ENCODE measurements around the gene MCUB.

The MCUB gene

GRCh38 chr4:109683621-109684253, 123.7 kb downstream of the MCUB start:
- DNase-seq, result no peak

DNA sequence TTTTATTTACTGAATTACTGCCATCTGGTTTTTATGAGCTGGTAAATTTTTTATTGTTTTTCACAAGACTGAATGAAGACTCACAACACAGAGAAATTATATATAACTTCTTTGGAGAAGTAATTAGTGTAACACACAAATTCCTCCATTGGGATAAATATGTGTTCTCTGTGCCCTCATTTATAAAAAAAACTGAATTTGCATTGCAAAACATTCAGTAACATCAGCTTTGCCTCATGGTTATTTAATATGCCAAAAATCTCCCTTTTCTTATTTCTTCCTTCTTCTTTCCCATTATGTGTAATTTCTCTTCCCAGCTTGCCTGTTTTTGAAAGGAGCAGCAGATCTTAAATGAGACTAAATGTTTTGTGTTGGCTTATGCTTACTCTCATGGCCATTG, 124.7 kb downstream of the MCUB start:
- DNase-seq, result no peak

- DNase-seq, result peak in 3 of 6 experiments; percentile 20 to 52 (median 38)
These were observed 130.8 kb downstream of the MCUB start for GRCh38 chr4:109690690-109691410.

- DNase-seq, result no peak
These were observed 131.4 kb downstream of the MCUB start for GRCh38 chr4:109691411-109691920.

GRCh38 chr4:109698656-109699055, 138.6 kb downstream of the MCUB start:
- no peak for DNase-seq

DNA sequence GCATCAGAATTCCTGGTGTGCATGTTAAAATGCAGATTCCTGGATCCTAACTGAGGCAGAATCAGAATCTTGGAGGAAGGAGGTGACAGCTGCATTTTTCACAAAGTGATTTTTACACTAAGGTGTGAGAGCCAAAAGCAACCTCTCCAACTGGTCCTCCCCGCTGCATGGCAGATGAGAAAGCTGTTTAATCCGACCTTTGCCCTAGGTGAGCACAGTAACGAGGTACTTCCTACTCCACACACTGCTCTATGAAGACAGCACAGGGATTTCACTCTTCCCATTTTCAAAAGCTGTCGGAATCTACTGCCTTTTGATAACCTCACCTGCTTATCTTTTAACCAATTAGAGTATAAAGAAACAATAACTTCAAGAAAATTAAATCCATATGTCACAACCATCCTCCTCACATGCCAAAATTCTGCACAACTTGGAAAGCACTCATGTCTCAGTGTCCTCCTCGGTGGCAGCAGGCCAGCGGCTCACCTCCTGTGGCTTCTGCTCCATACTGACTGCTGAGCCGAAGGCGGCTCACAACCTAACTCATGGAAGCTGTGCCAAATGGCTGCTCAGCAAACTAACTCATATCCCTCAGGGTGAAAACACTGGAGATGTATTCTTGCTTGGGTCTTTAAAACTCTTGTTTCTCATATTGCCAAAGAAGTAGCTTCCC, 139.6 kb downstream of the MCUB start:
- no peak for DNase-seq

DNA sequence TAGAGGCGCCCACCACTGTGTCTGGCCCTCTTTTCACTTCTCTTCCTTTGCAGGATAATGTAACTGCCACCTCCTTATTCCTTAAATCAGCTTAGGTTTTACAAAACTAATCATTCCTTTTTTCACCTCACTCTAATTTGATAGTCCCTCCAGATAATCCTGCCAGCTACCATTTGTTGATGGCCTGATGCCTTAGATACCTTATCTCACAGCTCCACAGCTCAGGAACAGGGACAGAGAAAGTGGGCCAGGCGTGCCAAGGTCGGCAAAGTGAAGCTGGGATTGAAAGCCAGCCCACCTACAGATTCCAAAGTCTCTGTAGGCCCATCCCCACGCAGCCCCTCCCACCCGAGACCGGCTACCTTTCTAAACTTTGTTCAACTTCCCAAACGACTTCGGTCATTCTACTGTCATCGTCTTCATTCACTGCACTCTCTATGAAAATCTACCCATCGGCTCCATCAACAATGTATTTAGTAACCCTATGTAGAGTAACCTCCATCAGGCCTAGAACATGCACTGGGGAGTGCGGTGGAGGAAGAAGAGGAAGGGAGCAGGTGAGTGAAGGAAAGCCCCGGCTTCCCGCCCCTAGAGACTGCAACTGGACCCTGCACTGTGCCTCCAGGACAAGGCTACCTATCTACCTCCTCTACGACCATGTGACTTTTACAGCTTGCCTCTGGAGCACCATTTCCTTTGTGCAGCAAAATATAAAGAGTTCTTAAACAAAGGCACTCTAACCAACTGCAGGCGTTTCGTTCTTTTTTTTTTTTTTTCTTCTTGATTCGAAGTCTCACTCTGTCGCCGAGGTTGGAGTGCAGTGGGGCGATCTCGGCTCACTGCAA, 141.7 kb downstream of the MCUB start:
- DNase-seq, result peak in 3 of 6 experiments; percentile 6 to 55 (median 44)

DNA sequence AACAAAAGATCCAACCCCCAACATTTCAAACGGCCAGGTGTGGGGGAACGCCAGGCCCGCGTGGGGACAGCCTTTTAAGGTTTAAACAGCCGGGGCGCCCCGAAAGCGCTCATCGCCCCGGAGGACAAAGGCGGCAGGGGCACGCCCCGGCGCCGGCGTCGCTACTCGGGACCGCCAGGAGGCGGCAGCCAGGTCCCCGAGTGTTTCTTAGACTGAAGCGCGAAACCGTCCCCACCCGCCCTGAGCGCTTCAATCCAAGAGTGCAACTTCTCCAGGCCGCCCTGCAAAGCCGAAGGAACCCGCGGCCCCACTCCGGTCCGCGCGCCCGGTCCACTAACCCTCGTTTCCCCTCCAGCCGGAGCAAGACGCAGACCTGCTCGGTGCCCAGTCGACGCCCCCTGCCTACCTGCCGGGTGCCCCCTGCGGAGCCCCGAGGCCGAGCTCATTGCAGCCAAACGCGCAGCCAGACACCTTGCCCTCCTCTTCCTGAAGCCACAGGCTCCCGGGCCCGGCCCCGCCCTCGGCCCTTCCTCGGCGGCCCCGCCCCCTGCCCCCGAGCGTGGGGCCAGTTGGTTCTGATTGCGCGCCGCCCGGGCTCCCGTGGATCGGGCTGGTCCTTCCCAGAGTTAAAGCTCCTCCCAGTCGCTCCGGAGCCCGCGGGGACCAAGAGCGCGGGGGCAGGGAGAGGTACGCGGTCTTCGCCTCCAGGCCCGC, 143.1 kb downstream of the MCUB start, which contains the start of gene CASP6:
TSS of gene CASP6 (minus strand) at position 496 of the 714 bp plus-strand sequence. CDS start at position 446, 50 bp downstream.
- peak; percentile 57 to 81 (median 76) for DNase-seq

- peak in 1 of 6 experiments; percentile 16 for DNase-seq
These were observed 143.8 kb downstream of the MCUB start for GRCh38 chr4:109703664-109704361.

GRCh38 chr4:109708435-109708834, 148.4 kb downstream of the MCUB start:
- no peak for DNase-seq

- DNase-seq, result no peak
These were observed 148.9 kb downstream of the MCUB start for GRCh38 chr4:109708990-109709389.

- DNase-seq, result no peak
These were observed 153.5 kb downstream of the MCUB start for GRCh38 chr4:109713500-109713899.

- DNase-seq, result no peak
These were observed 158.7 kb downstream of the MCUB start for GRCh38 chr4:109718759-109719158.

- no peak for DNase-seq
These were observed 159.6 kb downstream of the MCUB start for GRCh38 chr4:109719604-109720003.

GRCh38 chr4:109721033-109721432, 161.0 kb downstream of the MCUB start:
- no peak for DNase-seq

- no peak for DNase-seq
These were observed 162.3 kb downstream of the MCUB start for GRCh38 chr4:109722357-109722756.

DNA sequence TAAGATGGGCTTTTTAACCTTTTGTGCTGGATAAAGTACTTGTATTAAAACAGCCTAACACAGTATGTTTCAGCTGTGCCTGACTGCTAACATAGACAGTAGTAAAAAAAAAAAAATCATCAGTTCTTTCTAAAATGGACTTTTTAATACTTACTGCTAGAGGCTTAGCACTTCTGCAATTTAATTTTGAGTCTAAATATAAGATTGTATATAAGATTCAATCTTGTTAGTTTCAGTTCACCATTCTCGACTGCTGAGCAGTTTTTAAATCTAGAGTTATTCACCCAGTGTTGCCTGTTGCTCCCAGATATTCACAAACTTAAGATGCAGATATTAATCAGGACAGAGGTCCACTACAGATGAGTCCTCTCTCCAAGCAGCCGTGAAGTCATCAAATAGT, 163.1 kb downstream of the MCUB start:
- no peak for DNase-seq

- DNase-seq, result no peak
These were observed 168.3 kb downstream of the MCUB start for GRCh38 chr4:109728385-109728784.

DNA sequence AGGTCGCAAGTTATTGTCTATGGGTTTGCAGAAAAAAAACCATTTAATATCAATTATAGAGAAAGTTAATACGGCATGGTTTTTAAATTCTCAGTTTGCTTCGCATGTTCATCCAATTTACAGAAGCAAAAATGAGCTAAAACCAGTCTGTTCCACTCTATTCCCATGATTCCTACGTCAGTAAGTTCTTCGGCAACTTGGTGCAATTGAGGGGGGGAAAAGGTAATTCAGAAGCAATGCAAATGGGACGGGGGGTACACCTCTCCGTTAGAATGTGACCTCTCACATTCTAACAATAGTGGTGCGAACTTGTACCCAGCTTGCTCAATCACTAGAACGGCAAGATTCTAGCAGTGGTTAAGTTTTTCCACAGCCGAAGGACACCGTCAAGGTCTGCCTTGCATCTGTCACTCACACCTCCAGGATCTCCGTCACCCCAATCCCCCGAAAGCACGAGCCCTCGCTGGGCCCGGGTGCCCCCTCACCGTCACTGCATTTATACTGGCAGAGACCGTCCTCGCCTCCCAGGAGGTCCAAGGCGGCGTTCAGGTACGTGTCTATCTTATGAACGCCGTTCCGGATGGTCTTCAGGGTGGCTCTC, 169.2 kb downstream of the MCUB start:
- DNase-seq, result no peak

GRCh38 chr4:109729718-109730618, 169.9 kb downstream of the MCUB start, which contains the start of gene PLA2G12A:
Gene PLA2G12A (minus strand): TSS chr4:109730070. CDS start chr4:109729809, 261 bp downstream.
- DNase-seq, result peak; percentile 70 to 90 (median 80)
